Measurements from ENCODE around the gene KLK7. TPM values are rescaled to one million over a fixed set of nuclear protein-coding genes. Genes with fewer than 3 reads are reported as not detected.
"Not testable (repeated sequence)": the region's sequence is repeated elsewhere in the genome, so short reads cannot be mapped to it uniquely, and the experiment has no call there.

KLK7 gene
- total RNA-seq, 1 experiment from 2014 or later, result 3.6 TPM

- TF ChIP-seq EZH2 (IDR thresholded peaks at IDR 0.05; ENCODE audit: low read length, unreplicated experiment) (no peak), CTCF (conservative IDR thresholded peaks at IDR 0.05; ENCODE audit: low read depth, low read length) (no peak), EZH2phosphoT487 (IDR thresholded peaks at IDR 0.05; ENCODE audit: borderline replicate concordance, low read length) (no peak)
- POLR2A ChIA-PET (ENCODE audit: unreplicated experiment), result no interaction called here
- peak; percentile 47 for DNase-seq
- H3F3A ChIP-seq (ENCODE audit: low read length, unreplicated experiment), result no peaks in the 10 kb centered on the region
- H3K4me2 ChIP-seq (ENCODE audit: low read length), result no peak overlapping the region
- peaks cover 3% of the 10 kb centered on the region; the same call in 1 of the 2 replicates for H3K27me3 ChIP-seq (ENCODE audit: low read length)
- H3K79me2 ChIP-seq (ENCODE audit: low read length), result no peaks in the 10 kb centered on the region
- H3K9me2 ChIP-seq (replicated peaks; ENCODE audit: low read length), result no peaks in the 10 kb centered on the region
- BruUV-seq (replicated peaks), result no TSS peak
- no peak for ATAC-seq
- H2AFZ ChIP-seq (ENCODE audit: low read length), result no peak overlapping the region
- CTCF ChIA-PET, result no interaction called here
- intact Hi-C loops (cut with micrococcal nuclease), result no loop called here
- H3K9ac ChIP-seq (ENCODE audit: low read length), result no peak overlapping the region
- no peaks in the 10 kb centered on the region for H3K36me3 ChIP-seq (ENCODE audit: low read depth, low read length)
- H3K4me1 ChIP-seq (ENCODE audit: insufficient read depth, low read length), result peaks cover 14% of the 10 kb centered on the region
- no peaks in the 10 kb centered on the region for H4K20me1 ChIP-seq (ENCODE audit: low read length)
- no peaks in the 10 kb centered on the region for H3K9me3 ChIP-seq (ENCODE audit: low read length)
- H3K4me3 ChIP-seq (ENCODE audit: low read length), result no peak overlapping the region
- no peak overlapping the region for H3K27ac ChIP-seq (ENCODE audit: low read length)
Observed at GRCh38 chr19:50994129-50994528, 10.4 kb upstream of the KLK7 start.

- BruUV-seq (replicated peaks), result no TSS peak
- Histone ChIP-seq H3F3A (ENCODE audit: low read length, unreplicated experiment) (no peaks in the 10 kb centered on the region), H3K4me1 (ENCODE audit: insufficient read depth, low read length) (peaks cover 14% of the 10 kb centered on the region), H3K79me2 (ENCODE audit: low read length) (no peaks in the 10 kb centered on the region), H3K36me3 (ENCODE audit: low read depth, low read length) (no peaks in the 10 kb centered on the region), H3K9me2 (replicated peaks; ENCODE audit: low read length) (no peaks in the 10 kb centered on the region), H3K9me3 (ENCODE audit: low read length) (no peaks in the 10 kb centered on the region), H4K20me1 (ENCODE audit: low read length) (no peaks in the 10 kb centered on the region), H3K9ac (ENCODE audit: low read length) (no peak overlapping the region; the same call in 1 of the 2 replicates), H3K4me2 (ENCODE audit: low read length) (peak overlapping the region; percentile 14; the same call in 1 of the 2 replicates), H2AFZ (ENCODE audit: low read length) (peak overlapping the region; percentile 36), H3K4me3 (ENCODE audit: low read length) (no peak overlapping the region), H3K27ac (ENCODE audit: low read length) (peak overlapping the region; percentile 72), H3K27me3 (ENCODE audit: low read length) (peaks cover 2% of the 10 kb centered on the region; the same call in 1 of the 2 replicates)
- DNase-seq (peak; percentile 73), ATAC-seq (no peak)
- intact Hi-C loops (cut with micrococcal nuclease), result no loop called here
- TF ChIP-seq CTCF (conservative IDR thresholded peaks at IDR 0.05; ENCODE audit: low read depth, low read length), result no peak
- no peak for TF ChIP-seq EZH2phosphoT487 (IDR thresholded peaks at IDR 0.05; ENCODE audit: borderline replicate concordance, low read length)
- no peak for TF ChIP-seq EZH2 (IDR thresholded peaks at IDR 0.05; ENCODE audit: low read length, unreplicated experiment)
- POLR2A ChIA-PET (ENCODE audit: unreplicated experiment), result no interaction called here
- CTCF ChIA-PET, result no interaction called here
Observed at GRCh38 chr19:50992666-50993035, 8.9 kb upstream of the KLK7 start.

GRCh38 chr19:50984416-50984815 is 699 bp upstream of the KLK7 start:
- H3K9me2 ChIP-seq (replicated peaks; ENCODE audit: low read length); H3K36me3 ChIP-seq (ENCODE audit: low read depth, low read length); BruUV-seq (replicated peaks); H3K9ac ChIP-seq (ENCODE audit: low read length); H3K79me2 ChIP-seq (ENCODE audit: low read length); H3K9me3 ChIP-seq (ENCODE audit: low read length); H3F3A ChIP-seq (ENCODE audit: low read length, unreplicated experiment); H2AFZ ChIP-seq (ENCODE audit: low read length); CTCF ChIA-PET; H3K27ac ChIP-seq (ENCODE audit: low read length); ATAC-seq; H3K4me3 ChIP-seq (ENCODE audit: low read length); POLR2A ChIA-PET (ENCODE audit: unreplicated experiment); intact Hi-C loops (cut with micrococcal nuclease); H4K20me1 ChIP-seq (ENCODE audit: low read length); H3K27me3 ChIP-seq (ENCODE audit: low read length); DNase-seq; H3K4me1 ChIP-seq (ENCODE audit: insufficient read depth, low read length); H3K4me2 ChIP-seq (ENCODE audit: low read length): not testable (repeated sequence)

Measured in PC-3 (cell line).